ENCODE data around the gene TAF4.

TAF4 gene

GRCh38 chr20:62020935-62021701, 44.6 kb downstream of the TAF4 start:
- no peak for DNase-seq

DNA sequence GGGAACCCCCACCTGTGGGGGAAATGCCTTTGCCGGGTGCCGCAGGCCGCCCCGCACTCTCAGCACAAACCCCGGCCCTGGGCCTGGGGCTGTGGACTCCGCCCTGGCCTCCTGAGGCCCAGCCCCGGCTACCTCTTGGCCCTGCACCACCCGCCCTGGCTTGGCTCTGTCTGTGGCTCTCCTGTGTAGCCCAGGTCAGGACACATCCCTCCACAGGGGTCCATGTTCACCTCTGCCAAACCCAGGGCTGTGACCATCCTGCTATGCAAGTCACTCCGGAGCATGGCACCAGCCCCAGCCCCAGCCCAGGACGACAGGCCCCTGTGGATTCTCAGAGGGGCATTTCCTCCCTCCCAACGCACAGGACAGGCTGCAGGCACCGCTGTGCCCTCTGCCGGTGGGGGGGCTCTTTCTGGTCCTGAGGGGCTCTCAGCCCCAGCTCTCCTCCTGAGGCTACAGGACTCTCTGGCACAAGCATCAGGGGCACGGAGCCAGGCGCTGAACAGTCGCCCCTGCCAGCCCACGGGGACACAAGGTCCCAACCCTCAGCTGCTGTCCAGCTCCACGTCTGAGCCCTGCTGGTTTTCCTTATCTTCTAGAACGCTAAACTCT, 45.7 kb downstream of the TAF4 start:
- no peak for DNase-seq

DNA sequence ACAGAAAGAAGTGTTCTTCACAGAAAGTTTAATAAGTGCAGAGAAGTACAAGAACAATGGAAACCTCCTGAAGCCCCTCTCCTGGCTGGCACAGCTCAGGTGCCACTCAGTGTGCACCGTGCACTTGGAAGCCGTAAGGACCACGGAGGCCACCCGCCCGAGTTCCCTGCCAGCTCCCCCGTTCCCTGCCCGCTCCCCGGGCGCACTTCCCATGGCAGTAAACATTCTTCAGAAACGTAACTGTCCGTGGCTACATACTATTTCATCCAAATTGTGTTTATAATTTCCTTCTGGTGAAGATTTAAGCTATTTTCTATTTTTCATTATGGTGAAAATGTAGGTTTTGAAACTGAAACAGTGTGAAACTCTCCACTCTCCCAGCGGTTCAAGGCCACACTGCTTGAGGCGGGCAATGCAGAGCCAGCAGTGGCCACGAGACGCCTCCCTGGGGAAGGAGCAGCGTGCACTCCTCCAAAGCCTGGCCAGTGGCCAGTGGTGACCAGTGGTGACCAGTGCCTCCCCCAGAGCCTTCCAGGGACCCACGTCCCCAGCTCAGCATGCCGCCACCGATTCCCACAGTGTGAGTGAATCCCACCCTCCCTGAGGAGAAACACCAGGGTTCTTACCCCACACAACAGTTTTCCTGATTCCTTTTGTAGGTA, 46.4 kb downstream of the TAF4 start:
- DNase-seq: no peak

DNA sequence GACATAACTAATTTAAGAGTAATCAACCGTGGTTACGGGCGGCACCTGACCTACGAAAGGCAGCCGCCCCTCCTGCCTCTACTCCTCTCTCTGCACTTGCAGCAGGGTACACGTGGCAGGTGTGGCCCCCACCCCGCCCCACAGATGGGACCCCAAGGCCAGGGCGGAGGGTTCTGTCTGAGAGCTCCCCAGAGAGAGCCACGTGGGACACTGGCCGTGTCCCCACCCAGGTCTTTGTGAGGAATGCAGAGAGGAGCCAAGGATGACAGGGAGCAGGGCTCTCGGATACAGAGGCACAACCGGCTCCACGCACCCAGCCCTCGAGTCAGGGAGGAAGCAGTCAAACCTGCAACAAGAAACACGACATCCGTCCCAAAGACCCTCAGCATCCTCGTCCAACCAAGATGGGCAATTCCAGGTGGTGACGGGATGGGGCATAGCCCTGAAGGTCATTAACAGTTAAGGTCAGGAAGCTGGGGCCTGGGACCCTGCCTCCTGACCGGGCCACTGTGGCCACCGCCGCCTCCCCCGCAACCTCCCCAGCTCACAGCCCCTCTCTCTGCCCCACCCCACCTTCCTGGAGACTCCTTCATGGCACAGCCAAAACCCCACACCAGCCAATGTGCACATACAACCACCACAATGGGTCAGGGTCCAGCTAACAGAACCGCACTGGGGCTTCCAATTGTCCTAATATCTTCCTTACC, 47.1 kb downstream of the TAF4 start:
- no peak for DNase-seq

DNA sequence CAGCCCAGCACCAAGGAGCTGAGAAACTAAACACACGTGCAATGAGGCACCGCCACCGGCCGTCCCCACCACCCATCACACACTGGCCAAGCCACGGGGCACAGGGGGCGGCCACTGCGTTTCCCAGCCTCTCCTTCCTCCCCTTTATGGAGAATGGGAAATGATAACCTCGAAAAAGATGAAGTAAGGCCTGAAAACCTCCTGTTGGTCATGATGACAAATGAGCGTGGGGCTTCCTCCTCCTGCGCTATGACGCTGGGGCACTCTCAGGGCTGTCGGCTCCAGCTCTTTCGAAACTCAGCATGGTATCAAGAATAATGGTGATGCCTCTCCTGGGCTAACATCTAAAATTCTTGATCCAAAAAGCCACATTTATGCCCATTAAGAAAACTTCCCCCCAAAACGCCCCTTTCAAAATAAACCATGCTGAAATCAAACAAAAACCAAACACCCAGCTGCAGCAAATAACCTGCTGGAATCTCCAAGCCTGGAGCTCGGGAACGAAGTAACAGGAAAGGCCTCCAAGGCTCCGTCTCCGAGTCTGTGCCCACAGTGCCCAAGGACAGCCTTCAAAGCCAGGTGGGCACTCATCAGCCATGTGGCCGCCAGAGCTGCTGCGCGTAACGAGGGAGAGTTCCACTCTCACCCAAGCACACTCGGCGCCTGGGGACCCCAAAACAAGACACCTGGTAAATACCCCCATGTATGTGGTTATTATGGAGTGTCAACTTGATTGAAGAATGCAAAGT, 50.0 kb downstream of the TAF4 start:
- DNase-seq: no peak

GRCh38 chr20:62014889-62015537, 50.7 kb downstream of the TAF4 start:
- no peak for DNase-seq

- DNase-seq: no peak
Measured at GRCh38 chr20:62014488-62014775, 51.2 kb downstream of the TAF4 start.

- DNase-seq: no peak
Measured at GRCh38 chr20:62012631-62013030, 53.0 kb downstream of the TAF4 start.

- no peak for DNase-seq
Measured at GRCh38 chr20:62011938-62012534, 53.6 kb downstream of the TAF4 start.

DNA sequence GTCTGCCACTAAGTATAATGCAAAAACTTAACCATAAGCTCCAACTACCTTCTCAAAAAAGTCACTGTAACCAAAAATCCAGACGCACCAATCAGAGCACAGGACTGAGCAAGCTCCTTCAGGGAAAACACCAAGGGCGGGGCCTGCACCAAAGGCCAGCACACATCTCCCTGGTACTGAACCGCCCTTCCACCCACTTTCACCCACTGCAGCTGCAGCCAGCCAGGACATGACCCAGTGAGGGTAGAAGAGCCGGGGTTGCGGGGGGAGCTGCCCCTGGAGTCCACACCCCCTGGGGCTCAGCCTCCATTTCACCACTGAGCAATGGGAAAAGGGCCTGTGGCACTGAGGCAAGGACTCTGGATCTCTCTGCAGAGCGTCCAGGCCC, 54.3 kb downstream of the TAF4 start:
- no peak for DNase-seq

GRCh38 chr20:62010551-62011402, 54.9 kb downstream of the TAF4 start:
- peak; percentile 63 for DNase-seq

- no peak for DNase-seq
Measured at GRCh38 chr20:62009869-62010445, 55.7 kb downstream of the TAF4 start.

DNA sequence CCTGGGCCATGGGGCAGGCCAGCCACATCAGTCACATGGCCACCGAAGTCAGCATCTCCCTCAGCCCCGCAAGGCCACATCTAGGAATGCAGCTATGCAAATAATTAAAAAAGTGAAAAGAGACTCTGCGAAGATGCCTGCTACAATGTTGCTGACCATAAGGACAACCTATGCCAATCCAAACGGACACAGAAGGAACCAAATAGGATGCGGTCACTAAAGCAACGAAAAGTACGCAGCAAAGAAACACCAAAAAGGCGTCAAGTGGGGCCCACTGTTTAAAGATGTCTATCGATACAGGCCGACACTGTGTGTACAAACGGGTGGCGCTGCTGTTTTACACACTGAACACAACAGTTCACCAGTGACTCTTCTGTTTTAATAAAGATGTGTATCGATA, 56.4 kb downstream of the TAF4 start:
- DNase-seq: no peak

GRCh38 chr20:62008643-62009183, 57.0 kb downstream of the TAF4 start:
- DNase-seq: no peak

DNA sequence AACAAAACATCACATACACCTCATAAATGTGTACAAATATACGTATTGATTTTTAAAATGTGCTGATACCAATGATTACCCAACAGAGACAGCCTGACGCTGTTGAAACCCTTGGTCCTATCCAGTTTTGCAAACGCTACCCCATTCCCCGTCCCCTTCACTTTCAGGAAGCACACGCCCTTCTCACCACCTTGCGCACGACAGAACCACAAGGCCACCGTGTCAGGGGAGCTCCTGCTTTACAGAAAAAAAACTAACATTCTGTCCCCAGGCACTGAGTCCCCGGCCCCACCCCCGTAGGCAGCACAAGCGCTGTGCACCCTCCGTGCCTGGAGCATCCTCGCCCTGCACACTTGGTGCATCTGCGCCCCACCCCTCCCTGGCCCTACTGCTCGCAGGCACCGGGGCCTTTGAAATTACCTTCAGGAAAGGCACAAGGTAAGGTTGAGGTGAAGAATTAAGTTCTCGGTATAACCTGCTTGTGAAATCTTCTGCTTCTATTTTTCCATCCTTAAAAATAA, 58.5 kb downstream of the TAF4 start:
- no peak for DNase-seq

GRCh38 chr20:62006482-62006881, 59.2 kb downstream of the TAF4 start:
- DNase-seq: no peak

GRCh38 chr20:62004614-62005013, 61.1 kb downstream of the TAF4 start:
- no peak for DNase-seq

DNA sequence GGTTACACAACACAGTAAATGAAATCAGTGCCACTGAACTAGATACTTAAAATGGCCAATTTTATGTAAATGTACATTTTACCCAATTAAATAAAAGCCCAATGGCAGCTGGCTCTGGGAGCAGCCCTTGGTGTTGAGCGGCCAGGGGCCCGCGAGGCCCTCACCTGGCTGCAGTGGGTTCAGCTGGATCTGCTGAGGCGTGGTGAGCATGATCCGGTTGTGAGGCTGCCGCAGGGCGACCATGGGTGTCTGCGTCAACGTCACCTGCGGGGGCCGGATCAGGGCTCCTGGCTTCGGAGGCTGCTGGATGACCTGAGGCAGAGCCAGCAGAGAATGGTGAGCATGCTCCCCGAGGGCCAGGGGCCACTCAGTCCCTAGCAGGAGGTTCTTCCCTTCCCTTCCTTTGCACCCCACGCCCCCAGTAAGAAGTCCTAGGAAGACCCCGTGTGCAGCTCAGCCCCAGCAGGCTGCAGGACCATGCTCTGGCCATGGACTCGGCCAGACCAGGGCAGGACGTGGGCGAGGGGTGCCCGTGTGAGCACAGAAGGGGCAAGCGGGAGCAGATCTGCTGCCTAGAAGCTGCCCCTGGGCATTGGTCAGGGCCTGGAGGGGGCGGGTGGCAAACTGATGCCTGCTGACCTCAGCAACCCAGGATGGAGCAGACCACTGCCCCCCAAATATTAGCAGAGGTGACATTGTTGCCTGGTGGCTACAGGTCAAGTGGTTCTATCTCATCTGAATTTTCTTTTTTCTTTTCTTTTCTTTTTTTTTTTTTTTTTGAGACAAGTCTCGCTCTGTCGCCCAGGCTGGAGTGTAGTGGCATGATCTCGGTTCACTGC, 61.9 kb downstream of the TAF4 start:
- DNase-seq: no peak

DNA sequence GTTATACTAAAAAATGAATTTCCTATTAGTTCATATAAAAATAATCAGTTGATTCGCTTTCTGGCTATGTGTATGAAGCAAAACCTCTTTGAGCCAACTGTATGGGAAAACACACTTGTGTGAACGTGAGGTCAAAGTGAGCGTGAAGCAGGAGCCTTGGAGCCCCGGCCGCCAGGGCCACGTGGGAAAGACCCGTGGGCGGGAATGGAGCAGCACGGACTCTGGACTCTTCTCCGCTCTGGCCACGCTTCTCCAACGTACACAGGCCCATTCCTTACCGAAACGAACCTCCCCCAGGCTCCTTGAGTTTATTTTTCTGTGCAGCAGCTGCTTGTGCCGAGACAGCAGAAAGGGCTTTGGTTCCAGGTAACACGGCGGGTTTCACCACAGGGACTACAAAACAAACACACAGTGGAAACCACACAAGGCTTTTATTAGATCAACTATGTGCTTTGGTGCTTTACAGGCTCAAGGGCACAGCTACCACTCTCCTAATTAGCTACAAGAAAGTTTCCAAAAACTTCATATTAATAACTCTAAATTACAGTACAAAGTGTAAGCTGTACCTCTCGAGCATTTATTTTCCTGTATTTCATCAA, 62.7 kb downstream of the TAF4 start:
- DNase-seq: no peak

Measured in effector CD4-positive, alpha-beta T cell (primary cell).